Right atrium auricular region (tissue), 2 donors: ENCODE results near the gene RNLS. TPM values are rescaled to one million over a fixed set of nuclear protein-coding genes. Genes with fewer than 3 reads are reported as not detected.

Experiments used
- DNase-seq: peaks from one replicate; pipeline ENCODE4 v3.0.0-alpha.2; 2019; ENCODE audit warnings: low spot score
- H3K27ac ChIP-seq, 2 donors: fragments of 200-600 bp; sonication (generic); 1 replicate in 1 of 2; 2 replicates in 1 of 2; pipeline ENCODE4 v1.5.1; 2016 to 2019
- H3K27me3 ChIP-seq, 2 donors: fragments of 200-600 bp; sonication (generic); one replicate each; pipeline versions ENCODE4 v1.5.1 to v1.6.0; 2017 to 2019
- H3K36me3 ChIP-seq: fragments of 200-600 bp; sonication (generic); one replicate; pipeline ENCODE4 v1.5.1; 2016
- H3K4me1 ChIP-seq, 2 donors: fragments of 200-600 bp; sonication (generic); one replicate each; pipeline versions ENCODE4 v1.5.1 to v1.6.0; 2017 to 2019
- H3K4me3 ChIP-seq, 2 donors: fragments of 200-600 bp; sonication (generic); 1 replicate in 1 of 2; 2 replicates in 1 of 2; pipeline ENCODE4 v1.5.1; 2017 to 2019; ENCODE audit warnings: mild to moderate bottlenecking in 1 of 2, moderate library complexity in 1 of 2
- H3K9me3 ChIP-seq, 2 donors: fragments of 200-600 bp; sonication (generic); one replicate each; pipeline ENCODE4 v1.5.1; 2019
- total RNA-seq, 2 donors: library from RNA; depleted of rRNA; stranded (reverse); fragments of >200 nt; gene quantifications; one replicate each; pipeline ENCODE4 v1.1.0, GENCODE V29; 2016
- TF ChIP-seq, protein P1 (sequence below), 2 donors: fragments of 200-600 bp; sonication (generic); IDR thresholded peaks; one replicate each; pipeline ENCODE4 v1.5.1; 2019; ENCODE audit warnings: antibody characterized with exemption in 2 of 2

The RNLS gene
- total RNA-seq, 2 donors from 2014 or later = 14.9 to 26.8 TPM

DNA sequence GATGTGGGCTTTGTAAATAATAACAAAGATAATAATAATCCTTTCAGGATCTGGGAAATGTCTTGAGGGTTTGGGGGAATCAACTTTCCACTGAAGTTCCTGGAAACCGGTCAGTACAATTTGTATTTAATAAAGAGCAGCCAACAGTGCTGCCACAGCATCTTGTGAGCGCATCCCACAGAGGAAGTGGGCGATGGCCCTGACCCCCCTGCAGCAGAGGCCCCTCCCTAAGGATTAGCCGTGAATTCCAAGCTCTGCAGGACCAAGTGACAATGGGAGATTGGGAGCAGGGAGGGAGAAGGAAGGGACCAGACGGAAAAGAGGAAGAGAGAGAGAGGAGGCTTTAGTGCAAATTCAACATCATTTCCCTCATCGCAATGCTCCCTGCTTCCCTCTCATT is 349.2 kb downstream of the RNLS start:
- DNase-seq = no peak
- Histone ChIP-seq H3K4me3 (no peak overlapping the region), H3K36me3 (no peaks in the 10 kb centered on the region), H3K4me1 (peaks cover 0 to 35% of the 10 kb centered on the region in 2 donors), H3K27ac (peak overlapping the region; percentile 11 to 14), H3K27me3 (no peaks in the 10 kb centered on the region), H3K9me3 (no peaks in the 10 kb centered on the region)
- TF ChIP-seq, protein P1, sequence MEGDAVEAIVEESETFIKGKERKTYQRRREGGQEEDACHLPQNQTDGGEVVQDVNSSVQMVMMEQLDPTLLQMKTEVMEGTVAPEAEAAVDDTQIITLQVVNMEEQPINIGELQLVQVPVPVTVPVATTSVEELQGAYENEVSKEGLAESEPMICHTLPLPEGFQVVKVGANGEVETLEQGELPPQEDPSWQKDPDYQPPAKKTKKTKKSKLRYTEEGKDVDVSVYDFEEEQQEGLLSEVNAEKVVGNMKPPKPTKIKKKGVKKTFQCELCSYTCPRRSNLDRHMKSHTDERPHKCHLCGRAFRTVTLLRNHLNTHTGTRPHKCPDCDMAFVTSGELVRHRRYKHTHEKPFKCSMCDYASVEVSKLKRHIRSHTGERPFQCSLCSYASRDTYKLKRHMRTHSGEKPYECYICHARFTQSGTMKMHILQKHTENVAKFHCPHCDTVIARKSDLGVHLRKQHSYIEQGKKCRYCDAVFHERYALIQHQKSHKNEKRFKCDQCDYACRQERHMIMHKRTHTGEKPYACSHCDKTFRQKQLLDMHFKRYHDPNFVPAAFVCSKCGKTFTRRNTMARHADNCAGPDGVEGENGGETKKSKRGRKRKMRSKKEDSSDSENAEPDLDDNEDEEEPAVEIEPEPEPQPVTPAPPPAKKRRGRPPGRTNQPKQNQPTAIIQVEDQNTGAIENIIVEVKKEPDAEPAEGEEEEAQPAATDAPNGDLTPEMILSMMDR (IDR thresholded peaks at IDR 0.05) = no peak

DNA sequence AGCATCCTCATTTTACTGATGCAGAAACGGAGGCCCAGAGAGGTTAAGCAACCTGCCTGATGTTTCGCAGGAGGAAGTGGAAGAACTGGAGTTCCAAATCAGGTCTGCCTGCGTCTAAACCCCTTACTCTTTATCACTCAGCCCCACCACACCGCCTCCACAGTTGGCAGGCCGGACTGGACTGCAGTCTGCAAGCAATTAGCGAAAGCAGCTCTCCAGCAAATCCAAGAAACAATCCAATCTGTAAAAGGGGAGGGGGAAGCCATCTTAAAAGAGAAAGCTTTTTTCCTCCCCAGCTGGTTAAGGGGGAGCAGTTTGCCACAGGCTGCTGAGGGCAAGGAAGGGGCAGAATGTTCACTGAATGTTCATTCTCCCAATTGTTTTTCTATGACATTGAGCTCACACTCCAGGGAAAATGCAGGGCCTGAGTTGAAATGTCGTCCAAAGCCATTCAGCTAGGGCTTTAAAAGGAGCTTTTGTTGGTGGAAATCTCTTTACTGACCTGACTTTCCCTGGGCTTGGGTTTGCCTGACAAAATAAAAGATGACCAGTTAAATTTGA is 350.1 kb downstream of the RNLS start:
- Histone ChIP-seq H3K9me3 (no peaks in the 10 kb centered on the region), H3K27me3 (no peaks in the 10 kb centered on the region), H3K4me1 (peaks cover 0 to 33% of the 10 kb centered on the region in 2 donors), H3K27ac (peak overlapping the region; percentile 17 to 33), H3K36me3 (no peaks in the 10 kb centered on the region), H3K4me3 (no peak overlapping the region)
- TF ChIP-seq, protein P1 (IDR thresholded peaks at IDR 0.05) = no peak
- no peak for DNase-seq

DNA sequence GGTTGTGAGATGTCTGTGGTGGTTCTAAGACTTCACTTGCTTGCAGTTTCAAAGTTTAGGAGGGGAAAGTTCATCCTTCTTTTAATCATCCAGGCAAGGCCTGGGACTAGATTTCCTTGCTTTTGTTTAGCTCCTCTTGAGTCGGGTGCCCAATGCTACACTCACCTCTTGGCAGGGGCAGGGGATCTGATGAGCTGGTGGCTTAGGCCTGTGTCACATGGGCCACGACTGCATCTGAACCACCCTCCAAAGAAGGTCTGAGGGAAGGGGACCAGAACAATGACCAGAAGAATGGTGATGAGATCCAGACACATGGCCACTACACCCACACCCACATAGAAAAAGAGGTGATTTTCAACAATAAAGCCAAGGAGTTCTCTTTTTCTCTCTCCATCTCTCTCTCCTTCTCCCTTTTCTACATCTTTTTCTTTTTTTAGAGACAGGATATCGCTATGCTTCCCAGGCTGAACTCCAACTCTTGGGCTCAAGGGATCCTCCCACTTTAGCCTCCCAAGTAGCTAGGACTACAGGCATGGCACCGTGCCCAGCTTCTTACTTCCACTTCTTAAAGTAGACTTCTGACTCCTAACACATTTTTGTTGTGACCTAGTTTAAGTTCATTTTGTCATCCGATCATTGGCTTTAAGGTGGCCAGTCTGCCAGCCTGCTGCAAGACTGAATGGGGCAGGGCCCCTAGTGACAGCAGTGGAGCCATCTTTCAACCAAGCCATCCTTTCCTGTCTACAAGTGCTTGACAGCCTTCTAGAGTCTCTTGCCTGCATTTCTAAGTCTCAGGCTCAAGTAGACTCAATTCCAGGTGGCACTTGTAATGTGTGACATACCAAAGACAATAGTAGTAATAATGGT is 350.9 kb downstream of the RNLS start:
- Histone ChIP-seq H3K4me1 (peaks cover 0 to 40% of the 10 kb centered on the region in 2 donors), H3K27ac (peak overlapping the region; percentile 17 to 33), H3K36me3 (no peaks in the 10 kb centered on the region), H3K4me3 (no peak overlapping the region), H3K9me3 (no peaks in the 10 kb centered on the region), H3K27me3 (no peaks in the 10 kb centered on the region)
- DNase-seq = peak; percentile 85
- TF ChIP-seq, protein P1 (IDR thresholded peaks at IDR 0.05) = no peak

DNA sequence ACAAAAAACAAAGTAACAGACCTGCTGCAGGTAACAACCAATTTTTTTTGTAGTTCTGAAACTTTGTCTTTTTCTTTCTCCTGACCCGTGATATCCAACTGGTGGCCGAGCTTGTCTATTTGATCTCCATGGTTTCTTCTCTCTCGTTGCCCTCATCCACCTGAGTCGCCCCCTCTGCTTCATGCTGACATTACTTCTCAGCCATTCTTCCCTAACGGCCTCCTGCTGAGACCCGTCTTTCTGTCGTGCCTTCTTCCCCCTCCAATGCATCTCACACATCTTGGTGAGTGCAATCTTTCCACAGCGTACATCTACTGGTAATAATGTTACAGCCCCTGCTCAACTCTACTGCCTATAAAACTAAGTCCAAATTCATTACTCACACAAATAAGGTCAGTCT is 352.9 kb downstream of the RNLS start:
- H3K36me3 ChIP-seq = no peaks in the 10 kb centered on the region
- H3K27me3 ChIP-seq = no peaks in the 10 kb centered on the region
- peaks cover 0 to 55% of the 10 kb centered on the region in 2 donors for H3K4me1 ChIP-seq
- no peak overlapping the region for H3K27ac ChIP-seq
- TF ChIP-seq, protein P1 (IDR thresholded peaks at IDR 0.05) = no peak
- H3K9me3 ChIP-seq = no peaks in the 10 kb centered on the region
- no peak overlapping the region for H3K4me3 ChIP-seq
- DNase-seq = no peak

DNA sequence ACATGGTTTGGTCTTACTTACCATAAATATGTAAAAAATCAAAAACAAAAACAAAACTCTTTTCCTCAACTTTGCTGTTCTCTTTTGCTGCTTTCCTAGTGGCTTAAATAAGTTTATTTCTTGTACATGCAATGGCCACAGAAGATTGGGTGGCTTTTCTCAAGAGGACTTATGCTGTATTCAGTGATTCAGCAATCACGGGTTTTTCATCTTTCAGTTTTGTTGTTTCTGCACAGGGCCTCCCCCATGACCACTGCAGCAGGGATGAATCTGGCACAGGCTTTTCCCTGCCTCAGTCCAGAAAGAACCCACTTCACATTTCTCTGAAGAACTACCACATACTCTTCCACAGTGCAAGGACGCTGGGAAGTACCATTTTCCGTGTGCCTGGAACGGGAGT is 355.0 kb downstream of the RNLS start:
- Histone ChIP-seq H3K27me3 (no peaks in the 10 kb centered on the region), H3K4me3 (no peak overlapping the region), H3K27ac (peak overlapping the region; percentile 51 to 76), H3K4me1 (peaks cover 0 to 42% of the 10 kb centered on the region in 2 donors), H3K36me3 (no peaks in the 10 kb centered on the region), H3K9me3 (no peaks in the 10 kb centered on the region)
- TF ChIP-seq, protein P1 (IDR thresholded peaks at IDR 0.05) = no peak
- DNase-seq = no peak
